GM21423 (cell line): ENCODE measurements around the gene SPARCL1.
"Not testable (repeated sequence)": the region's sequence is repeated elsewhere in the genome, so short reads cannot be mapped to it uniquely, and the experiment has no call there.

ENCODE experiments used
- ATAC-seq: cut with Tn5 transposase; IDR thresholded peaks from one replicate; pipeline ENCODE4 v1.9.1; 2021; ENCODE audit warnings: mild to moderate bottlenecking, moderate library complexity; ENCODE audit not compliant: unreplicated experiment

The SPARCL1 gene

GRCh38 chr4:87451537-87451936 is 77.6 kb downstream of the SPARCL1 start:
- no peak for ATAC-seq

GRCh38 chr4:87446375-87446774 is 82.8 kb downstream of the SPARCL1 start:
- not testable (repeated sequence) for ATAC-seq

- ATAC-seq, result no peak
These were observed 83.2 kb downstream of the SPARCL1 start for GRCh38 chr4:87445964-87446363.

DNA sequence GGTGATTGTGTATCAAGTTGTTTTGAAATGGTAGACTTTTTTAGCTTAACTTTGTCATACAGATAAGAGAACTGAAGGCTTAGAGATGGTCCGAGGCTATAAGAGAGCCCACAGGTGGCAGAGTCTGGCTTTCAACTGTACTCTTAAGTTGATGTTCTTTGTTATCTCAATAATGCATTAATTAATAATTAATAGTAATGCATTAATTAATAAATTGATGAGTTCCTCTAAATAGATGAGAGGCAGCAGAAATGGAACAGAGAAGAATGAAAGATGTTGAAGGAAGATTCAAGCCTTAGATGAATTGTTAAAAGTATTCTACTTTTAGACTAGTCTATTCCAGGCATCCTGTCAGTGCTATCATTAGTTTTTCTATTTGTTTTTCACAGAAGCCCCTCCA is 84.4 kb downstream of the SPARCL1 start:
- no peak for ATAC-seq

GRCh38 chr4:87442889-87443288 is 86.3 kb downstream of the SPARCL1 start:
- ATAC-seq, result no peak

DNA sequence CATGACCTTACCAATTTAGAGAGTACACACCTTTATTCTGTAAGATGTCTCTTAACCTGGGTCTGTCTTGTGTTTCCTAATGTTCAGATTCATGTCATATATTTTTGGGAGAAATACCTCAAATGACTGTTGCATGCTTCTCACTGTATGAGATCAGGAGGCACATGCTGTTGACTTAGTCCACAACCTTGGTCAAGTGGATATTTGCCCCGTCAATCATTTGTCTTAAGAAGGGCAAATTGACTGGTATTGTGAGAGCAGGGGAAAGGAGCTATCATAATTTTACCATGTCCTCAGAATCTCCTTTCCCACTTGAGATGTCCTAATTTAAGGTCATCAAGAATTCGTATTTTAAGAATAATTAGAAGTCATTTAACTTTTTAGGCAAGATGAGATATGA is 95.8 kb downstream of the SPARCL1 start:
- no peak for ATAC-seq

GRCh38 chr4:87430038-87430437 is 99.1 kb downstream of the SPARCL1 start:
- ATAC-seq, result no peak

DNA sequence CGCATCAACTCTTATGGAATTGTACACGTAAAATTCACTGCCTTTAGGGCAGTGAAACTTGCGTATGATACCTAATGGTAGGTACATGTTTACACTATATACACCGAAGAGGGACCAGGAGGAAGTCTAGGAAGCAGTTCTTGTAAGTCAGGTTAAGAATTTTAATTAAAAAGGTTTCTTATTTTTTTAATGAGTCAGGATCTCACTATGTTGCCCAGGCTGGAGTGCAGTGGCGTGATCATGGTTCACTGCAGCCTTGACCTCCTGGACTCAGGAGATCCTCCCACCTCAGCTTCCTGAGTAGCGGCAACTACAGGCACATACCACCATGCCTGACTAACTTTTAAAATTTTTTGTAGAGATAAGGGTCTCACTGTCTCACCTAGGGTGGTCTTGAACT is 100.2 kb downstream of the SPARCL1 start:
- no peak for ATAC-seq

DNA sequence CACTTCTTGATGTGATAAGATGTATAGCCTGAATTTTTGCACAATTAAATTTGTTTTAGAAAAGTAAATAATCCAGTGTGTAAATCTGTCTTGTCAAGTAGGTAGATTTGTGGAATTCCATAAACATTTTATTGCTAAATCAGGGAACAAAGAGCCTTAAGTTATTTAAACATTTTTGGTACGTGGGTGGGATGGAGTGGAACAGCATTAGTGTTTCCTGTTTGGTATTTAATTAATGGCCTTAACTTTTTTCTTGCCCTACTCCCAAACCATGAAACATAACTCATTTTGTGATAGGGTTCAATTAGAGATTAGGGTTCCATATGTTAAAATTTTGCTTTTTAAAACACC is 101.7 kb downstream of the SPARCL1 start:
- no peak for ATAC-seq

DNA sequence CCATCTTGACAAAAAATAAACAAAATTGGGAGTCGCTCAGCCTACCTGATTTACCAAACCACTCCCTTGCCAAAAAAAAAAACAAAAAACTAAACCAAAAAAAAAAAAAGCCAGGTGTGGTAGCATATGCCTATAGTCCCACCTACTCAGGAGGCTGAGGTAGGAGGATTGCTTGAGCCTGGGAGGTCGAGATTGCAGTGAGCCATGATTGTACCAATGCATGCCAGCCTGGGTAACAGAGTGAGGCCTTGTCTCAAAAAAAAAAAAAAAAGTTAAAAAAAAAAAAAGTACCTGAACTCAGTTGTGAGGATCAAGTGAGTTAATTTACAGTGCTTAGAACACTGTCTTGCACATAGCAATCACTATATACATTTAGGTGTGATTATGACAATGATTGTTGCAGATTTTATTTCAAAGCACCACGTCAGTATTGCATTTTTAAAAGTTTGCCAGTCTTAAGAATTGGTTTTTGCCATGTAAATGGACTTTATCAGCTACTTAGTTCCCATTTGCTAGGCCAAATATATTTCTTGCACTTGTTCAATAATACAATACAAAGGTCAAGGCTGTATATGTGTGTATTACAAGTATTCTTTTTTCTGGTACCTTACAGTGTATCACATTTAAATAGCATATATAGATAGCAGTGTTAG is 102.2 kb downstream of the SPARCL1 start:
- no peak for ATAC-seq

DNA sequence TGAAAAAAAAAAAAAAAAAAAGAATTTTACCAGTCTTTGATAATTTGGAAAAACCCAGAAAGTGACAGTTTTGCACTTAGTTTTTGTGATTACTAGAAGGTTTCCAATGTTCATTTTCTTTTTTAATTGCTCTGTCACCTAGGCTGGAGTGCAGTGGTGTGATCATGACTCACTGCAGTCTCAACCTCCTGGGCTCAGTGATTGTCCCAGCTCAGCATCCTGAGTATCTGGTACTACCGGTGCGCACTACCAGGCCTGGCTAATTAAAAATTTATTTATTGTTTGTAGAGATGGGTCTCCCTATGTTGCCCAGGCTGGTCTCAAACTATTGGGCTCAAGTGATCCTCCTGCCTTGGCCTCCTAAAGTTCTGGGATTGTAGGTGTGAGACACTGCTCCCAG is 103.5 kb downstream of the SPARCL1 start:
- ATAC-seq, result no peak

- not testable (repeated sequence) for ATAC-seq
These were observed 105.1 kb downstream of the SPARCL1 start for GRCh38 chr4:87424099-87424543.
